ENCODE measurements around the gene CSRNP3. TPM values are rescaled to one million over a fixed set of nuclear protein-coding genes. Genes with fewer than 3 reads are reported as not detected.

CSRNP3 gene
- total RNA-seq, 2 donors from 2014 or later, result 8.3 to 16.1 TPM

DNA sequence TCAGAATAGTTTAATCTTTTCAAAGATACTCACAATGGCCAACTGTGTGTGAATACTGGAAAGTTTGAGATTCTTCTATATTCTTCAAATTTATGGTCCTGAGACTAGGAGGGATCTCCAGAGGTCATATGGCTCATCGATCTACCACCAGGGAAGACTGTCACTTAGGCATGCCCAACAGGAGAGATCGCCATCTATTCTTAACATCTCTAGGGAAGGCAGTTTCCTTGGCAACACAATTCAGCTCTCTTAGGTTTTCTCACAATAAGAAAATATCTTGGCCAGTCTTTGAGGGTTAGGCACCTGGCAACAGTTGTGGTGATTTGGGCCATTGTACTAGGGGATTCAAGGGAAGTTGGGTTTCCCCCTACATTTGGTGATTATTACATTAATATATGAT is 217.3 kb downstream of the CSRNP3 start:
- TF ChIP-seq, protein P1, sequence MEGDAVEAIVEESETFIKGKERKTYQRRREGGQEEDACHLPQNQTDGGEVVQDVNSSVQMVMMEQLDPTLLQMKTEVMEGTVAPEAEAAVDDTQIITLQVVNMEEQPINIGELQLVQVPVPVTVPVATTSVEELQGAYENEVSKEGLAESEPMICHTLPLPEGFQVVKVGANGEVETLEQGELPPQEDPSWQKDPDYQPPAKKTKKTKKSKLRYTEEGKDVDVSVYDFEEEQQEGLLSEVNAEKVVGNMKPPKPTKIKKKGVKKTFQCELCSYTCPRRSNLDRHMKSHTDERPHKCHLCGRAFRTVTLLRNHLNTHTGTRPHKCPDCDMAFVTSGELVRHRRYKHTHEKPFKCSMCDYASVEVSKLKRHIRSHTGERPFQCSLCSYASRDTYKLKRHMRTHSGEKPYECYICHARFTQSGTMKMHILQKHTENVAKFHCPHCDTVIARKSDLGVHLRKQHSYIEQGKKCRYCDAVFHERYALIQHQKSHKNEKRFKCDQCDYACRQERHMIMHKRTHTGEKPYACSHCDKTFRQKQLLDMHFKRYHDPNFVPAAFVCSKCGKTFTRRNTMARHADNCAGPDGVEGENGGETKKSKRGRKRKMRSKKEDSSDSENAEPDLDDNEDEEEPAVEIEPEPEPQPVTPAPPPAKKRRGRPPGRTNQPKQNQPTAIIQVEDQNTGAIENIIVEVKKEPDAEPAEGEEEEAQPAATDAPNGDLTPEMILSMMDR (conservative IDR thresholded peaks at IDR 0.05), result no peak
- Mint-ChIP-seq H3K9me3 (no peaks in the 10 kb centered on the region), H3K4me1 (peaks cover 10% of the 10 kb centered on the region), H3K27ac (no peak overlapping the region), H3K4me3 (no peak overlapping the region), H3K36me3 (ENCODE audit: low read depth) (no peaks in the 10 kb centered on the region), H3K27me3 (ENCODE audit: insufficient read depth) (no peaks in the 10 kb centered on the region)
- no peak for DNase-seq
- no peaks in the 10 kb centered on the region for H3K9me3 ChIP-seq (ENCODE audit: control insufficient read depth, low read length)
- WGBS, 2 experiments (ENCODE audit: insufficient coverage in 1 of 2, insufficient read length in 1 of 2), result 60 to 97% methylated on average over 1 to 2 of the region's 2 CpGs
- no peak overlapping the region for H3K9ac ChIP-seq (ENCODE audit: extremely low read depth, low read length, poor library complexity, severe bottlenecking)
- H3K4me1 ChIP-seq (ENCODE audit: control insufficient read depth, insufficient read depth, low read length), result no peaks in the 10 kb centered on the region
- H3K36me3 ChIP-seq (ENCODE audit: control insufficient read depth, insufficient read depth, low read length), result no peaks in the 10 kb centered on the region
- H3K27me3 ChIP-seq (ENCODE audit: control insufficient read depth, insufficient read depth, low read length, poor library complexity, severe bottlenecking), result no peaks in the 10 kb centered on the region
- no peak overlapping the region for H3K4me3 ChIP-seq (ENCODE audit: low read length)
- peak overlapping the region; percentile 98 for H3K27ac ChIP-seq (ENCODE audit: low read depth, low read length)

DNA sequence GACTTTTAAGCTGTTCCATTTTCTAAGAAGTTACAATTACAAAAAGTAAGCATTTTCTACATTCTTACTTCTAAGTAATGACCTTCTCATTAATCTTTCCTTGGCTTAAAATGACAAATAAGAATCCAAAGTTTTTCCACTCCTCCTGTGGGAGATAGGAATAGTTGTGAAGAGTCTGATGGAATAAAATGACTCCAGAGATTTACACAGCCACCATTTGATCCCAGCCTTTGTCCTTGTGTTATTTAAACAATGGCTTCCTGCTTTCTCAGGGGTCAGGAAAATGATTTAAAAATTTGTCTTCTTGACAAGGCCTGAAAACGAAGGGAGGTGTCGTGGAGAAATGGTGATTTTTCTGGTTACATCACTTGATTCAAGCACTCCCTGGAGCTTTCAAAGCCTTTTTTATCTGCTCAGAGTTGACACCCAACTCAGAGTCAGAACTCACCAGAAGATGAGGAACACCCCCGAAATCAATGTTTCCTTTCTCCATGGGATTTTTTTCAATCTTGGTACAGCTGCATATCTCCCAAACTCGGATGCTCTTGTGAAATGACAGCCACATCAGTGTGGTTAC is 218.0 kb downstream of the CSRNP3 start:
- Mint-ChIP-seq H3K4me3 (no peak overlapping the region), H3K36me3 (ENCODE audit: low read depth) (no peaks in the 10 kb centered on the region), H3K27ac (no peak overlapping the region), H3K27me3 (ENCODE audit: insufficient read depth) (no peaks in the 10 kb centered on the region), H3K9me3 (no peaks in the 10 kb centered on the region), H3K4me1 (peaks cover 14% of the 10 kb centered on the region)
- DNase-seq, result no peak
- Histone ChIP-seq H3K9me3 (ENCODE audit: control insufficient read depth, low read length) (no peaks in the 10 kb centered on the region), H3K27me3 (ENCODE audit: control insufficient read depth, insufficient read depth, low read length, poor library complexity, severe bottlenecking) (no peaks in the 10 kb centered on the region), H3K36me3 (ENCODE audit: control insufficient read depth, insufficient read depth, low read length) (no peaks in the 10 kb centered on the region), H3K27ac (ENCODE audit: low read depth, low read length) (peak overlapping the region; percentile 98), H3K9ac (ENCODE audit: extremely low read depth, low read length, poor library complexity, severe bottlenecking) (no peak overlapping the region), H3K4me1 (ENCODE audit: control insufficient read depth, insufficient read depth, low read length) (no peaks in the 10 kb centered on the region), H3K4me3 (ENCODE audit: low read length) (no peak overlapping the region)
- 56 to 83% methylated on average over 3 to 4 of the region's 4 CpGs for WGBS, 2 experiments (ENCODE audit: insufficient coverage in 1 of 2, insufficient read length in 1 of 2)
- TF ChIP-seq, protein P1 (conservative IDR thresholded peaks at IDR 0.05), result no peak

DNA sequence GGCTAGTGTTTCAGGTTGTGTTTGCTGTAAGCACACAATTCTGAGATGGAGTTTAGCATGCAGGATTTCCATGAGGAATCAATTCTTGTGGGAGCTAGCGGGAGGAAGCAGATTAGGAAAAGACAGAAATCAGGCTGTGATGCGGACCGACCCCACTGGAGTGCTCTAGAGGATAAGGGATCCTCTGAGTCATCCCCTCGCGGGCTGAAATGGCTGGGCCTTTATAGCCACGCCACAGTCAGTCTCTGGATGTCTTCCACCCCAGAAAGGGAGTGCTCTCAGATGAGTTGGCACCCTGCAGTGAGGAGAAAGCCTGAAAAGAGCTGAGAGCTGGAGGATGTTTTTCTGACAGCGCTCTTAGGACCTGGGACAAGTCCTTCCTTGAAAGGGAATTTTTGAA is 222.1 kb downstream of the CSRNP3 start:
- Histone ChIP-seq H3K27ac (ENCODE audit: low read depth, low read length) (peak overlapping the region; percentile 29), H3K9me3 (ENCODE audit: control insufficient read depth, low read length) (no peaks in the 10 kb centered on the region), H3K9ac (ENCODE audit: extremely low read depth, low read length, poor library complexity, severe bottlenecking) (no peak overlapping the region), H3K4me3 (ENCODE audit: low read length) (no peak overlapping the region), H3K27me3 (ENCODE audit: control insufficient read depth, insufficient read depth, low read length, poor library complexity, severe bottlenecking) (no peaks in the 10 kb centered on the region), H3K4me1 (ENCODE audit: control insufficient read depth, insufficient read depth, low read length) (no peaks in the 10 kb centered on the region), H3K36me3 (ENCODE audit: control insufficient read depth, insufficient read depth, low read length) (no peaks in the 10 kb centered on the region)
- H3K36me3 Mint-ChIP-seq (ENCODE audit: low read depth), result no peaks in the 10 kb centered on the region
- no peak overlapping the region for H3K27ac Mint-ChIP-seq
- peak; percentile 87 for DNase-seq
- no peaks in the 10 kb centered on the region for H3K9me3 Mint-ChIP-seq
- no peak overlapping the region for H3K4me3 Mint-ChIP-seq
- H3K27me3 Mint-ChIP-seq (ENCODE audit: insufficient read depth), result no peaks in the 10 kb centered on the region
- TF ChIP-seq, protein P1 (conservative IDR thresholded peaks at IDR 0.05), result peak; percentile 32
- peaks cover 14% of the 10 kb centered on the region for H3K4me1 Mint-ChIP-seq
- WGBS, 2 experiments (ENCODE audit: insufficient coverage in 1 of 2, insufficient read length in 1 of 2), result 36 to 49% methylated on average over 7 of the region's 7 CpGs

Measured in endodermal cell (in vitro differentiated cells).